K562 (cell line): Measurements from ENCODE around the gene MYO1F. TPM values are rescaled to one million over a fixed set of nuclear protein-coding genes. Genes with fewer than 3 reads are reported as not detected.

Experiments used
- ATAC-seq: fragments of 200-7000 bp; cut with Tn5 transposase; 3 replicates; pipeline ENCODE4 v1.9.1; 2020; ENCODE audit warnings: moderate library complexity
- BruUV-seq: library from RNA; stranded (reverse); fragments of 400-500 nt; replicated peaks from 2 replicates; lab custom pipeline; 2021; lab: Mats Ljungman, UMichigan
- CTCF ChIA-PET: fragments of 300-600 bp; formaldehyde crosslinking; extraction: SDS; loops from one replicate; lab custom pipeline; 2021; ENCODE audit warnings: low intra/inter-chr PET ratio; lab: Yijun Ruan, JAX
- POLR2A ChIA-PET: fragments of 300-600, 350-650 bp; sonication (Branson Sonifier 250); formaldehyde crosslinking; extraction: SDS; loops from one replicate; lab custom pipeline; 2021; ENCODE audit warnings: antibody characterized with exemption, inconsistent platforms; lab: Yijun Ruan, JAX
- DNase-seq, 4 experiments: peaks; one replicate each; pipeline versions ENCODE4 v3.0.0 to v3.0.0-alpha.2; 2011 to 2018; ENCODE audit warnings: low spot score in 3 of 4, mixed read lengths in 3 of 4; ENCODE audit errors: extremely low read depth in 1 of 4
- FAIRE-seq: peaks from 2 replicates; lab custom pipeline; 2011; peaks lifted over from hg19 to GRCh38; lab: Jason Lieb, UNC
- H2AFZ ChIP-seq: 2 replicates; pipeline ENCODE4 v1.6.0; 2011; ENCODE audit warnings: low read depth, low read length, control low read depth, inconsistent platforms
- H3K27ac ChIP-seq: fragments of 200-600 bp; 3 replicates; pipeline ENCODE4 v1.8.0; 2011; ENCODE audit warnings: low read depth, mild to moderate bottlenecking, control low read depth, inconsistent platforms, low read length, moderate library complexity, mixed read lengths; ENCODE audit errors: extremely low read depth
- H3K27me3 ChIP-seq, 2 experiments: fragments of 300-600 bp in 1 of 2; 2 replicates in 1 of 2; 3 replicates in 1 of 2; pipeline versions ENCODE4 v1.6.0 to v1.8.0; 2011; ENCODE audit warnings: inconsistent platforms in 2 of 2, low read length in 2 of 2, mild to moderate bottlenecking in 1 of 2, mixed read lengths in 1 of 2, moderate library complexity in 1 of 2; ENCODE audit not compliant: control insufficient read depth in 2 of 2, insufficient read depth in 2 of 2
- H3K36me3 ChIP-seq: fragments of 300-600 bp; 3 replicates; pipeline ENCODE4 v1.8.0; 2011; ENCODE audit warnings: mild to moderate bottlenecking, low read length, inconsistent platforms; ENCODE audit not compliant: control insufficient read depth, insufficient read depth
- H3K4me1 ChIP-seq, 2 experiments: fragments of 200-600 bp in 1 of 2; replicated peaks in 1 of 2; 2 replicates in 1 of 2; 3 replicates in 1 of 2; pipeline versions ENCODE4 v1.5.1 to v1.8.0; 2011; ENCODE audit warnings: inconsistent platforms in 2 of 2, low read length in 2 of 2, mild to moderate bottlenecking in 1 of 2, mixed read lengths in 1 of 2, moderate library complexity in 1 of 2; ENCODE audit not compliant: control insufficient read depth in 2 of 2, insufficient read depth in 2 of 2
- H3K4me2 ChIP-seq: 2 replicates; pipeline ENCODE4 v1.6.1; 2011; ENCODE audit warnings: low read length, control low read depth, inconsistent platforms, mixed read lengths; ENCODE audit not compliant: insufficient read depth
- H3K4me3 ChIP-seq: fragments of 200-600 bp; sonication (generic), shearing (Covaris generic); 2 replicates; pipeline ENCODE4 v1.5.1; 2016; ENCODE audit warnings: control low read depth, inconsistent platforms
- H3K79me2 ChIP-seq: fragments of 200-600 bp; 3 replicates; pipeline ENCODE4 v1.8.0; 2011; ENCODE audit warnings: low read length, inconsistent platforms; ENCODE audit not compliant: control insufficient read depth, insufficient read depth
- H3K9ac ChIP-seq, 2 experiments: 2 replicates each; pipeline versions ENCODE4 v1.6.0 to v1.6.1; 2011; ENCODE audit warnings: low read depth in 2 of 2, low read length in 2 of 2, control low read depth in 1 of 2, inconsistent platforms in 1 of 2, mild to moderate bottlenecking in 1 of 2, mixed read lengths in 1 of 2; ENCODE audit not compliant: insufficient read depth in 1 of 2
- H3K9me1 ChIP-seq: one replicate; pipeline ENCODE4 v1.6.0; 2011; ENCODE audit warnings: inconsistent platforms, mild to moderate bottlenecking, low read length, moderate library complexity; ENCODE audit not compliant: control insufficient read depth, insufficient read depth
- H3K9me3 ChIP-seq: replicated peaks from 2 replicates; pipeline ENCODE4 v1.5.1; 2011; ENCODE audit warnings: low read depth, low read length, inconsistent platforms; ENCODE audit not compliant: control insufficient read depth, insufficient read depth
- H4K20me1 ChIP-seq: replicated peaks from 2 replicates; pipeline ENCODE4 v1.6.1; 2011; ENCODE audit warnings: low read length, inconsistent platforms, mixed read lengths; ENCODE audit not compliant: control insufficient read depth, insufficient read depth
- CREM ChIP-seq: IDR thresholded peaks from 2 replicates; pipeline ENCODE4 v1.6.1; 2014; ENCODE audit warnings: antibody characterized with exemption, low read depth
- FOSL1 ChIP-seq: fragments of 200-800 bp; sonication (Bioruptor generic); conservative IDR thresholded peaks from 2 replicates; pipeline ENCODE4 v1.6.1; 2016; ENCODE audit warnings: missing genetic modification characterization, missing compliant biosample characterization
- GABPA ChIP-seq: fragments of 200-800 bp; sonication (Bioruptor generic); conservative IDR thresholded peaks from 2 replicates; pipeline ENCODE4 v1.6.1; 2016; ENCODE audit warnings: low read depth, missing genetic modification characterization, missing compliant biosample characterization
- KDM2B ChIP-seq: fragments of 250-450 bp; sonication (Bioruptor Pico); IDR thresholded peaks from 2 replicates; pipeline ENCODE4 v1.8.0; 2021; ENCODE audit warnings: mild to moderate bottlenecking, moderate library complexity
- MXI1 ChIP-seq: IDR thresholded peaks from 2 replicates; pipeline ENCODE4 v1.6.1; 2011; ENCODE audit warnings: low read depth, mild to moderate bottlenecking, improper control_type of control experiment, low read length
- MYNN ChIP-seq, 2 experiments: sonication (generic); formaldehyde crosslinking in 1 of 2; IDR thresholded peaks; 2 replicates each; pipeline versions ENCODE4 v1.5.0 to v1.6.1; 2016 to 2020; ENCODE audit warnings: antibody characterized with exemption in 1 of 2, missing genetic modification reagents in 1 of 2
- PML ChIP-seq: IDR thresholded peaks from 2 replicates; pipeline ENCODE4 v1.6.1; 2012; ENCODE audit warnings: low read length, inconsistent platforms
- POLR2A ChIP-seq: fragments of 450-650 bp; conservative IDR thresholded peaks from 2 replicates; pipeline ENCODE4 v1.6.1; 2016
- SMAD4 ChIP-seq: fragments of 250-450 bp; sonication (Bioruptor Pico); conservative IDR thresholded peaks from 2 replicates; pipeline ENCODE4 v1.8.0; 2021; ENCODE audit warnings: inconsistent platforms, mild to moderate bottlenecking, moderate library complexity
- SP1 ChIP-seq: sonication (generic); formaldehyde crosslinking; IDR thresholded peaks from 2 replicates; pipeline ENCODE4 v1.8.1; 2022; ENCODE audit warnings: mild to moderate bottlenecking, missing genetic modification reagents
- SUPT5H ChIP-seq: fragments of 450-650 bp; IDR thresholded peaks from 2 replicates; pipeline ENCODE4 v1.6.1; 2016
- TAF1 ChIP-seq: IDR thresholded peaks from 2 replicates; pipeline ENCODE4 v1.6.1; 2011; ENCODE audit warnings: mild to moderate bottlenecking, low read length, moderate library complexity; ENCODE audit not compliant: insufficient read depth, control insufficient read depth, severe bottlenecking; ENCODE audit errors: extremely low read depth
- WGBS: fragments of 100-300 bp; shearing (Covaris generic); methylation state at CpG from one replicate; pipeline ENCODE4 v1.1.6; 2016; ENCODE audit warnings: low coverage, mixed read lengths; ENCODE audit not compliant: insufficient coverage; ENCODE audit errors: missing lambda C conversion rate; 5-methylcytosine and 5-hydroxymethylcytosine counted together
- in situ Hi-C: fragments of 300-500 bp; cut with MboI; formaldehyde crosslinking; loops from 4 replicates; pipeline ENCODE4 v1.15.0; 2018; ENCODE audit warnings: inconsistent platforms, mixed read lengths
- intact Hi-C: fragments of 100-400 bp; cut with micrococcal nuclease; formaldehyde crosslinking; loops from 2 replicates; pipeline ENCODE4 v1.14.2; 2022
- polyA plus RNA-seq, 8 experiments: library from polyadenylated mRNA; depleted of rRNA in 4 of 8; stranded (reverse) in 5 of 8; unstranded in 3 of 8; fragments of >200 nt; fragmentation: Nextera tagmentation in 2 of 8; fragmentation: Illumina TruSeq in 1 of 8; extraction: Ambion mirVana in 2 of 8; extraction: Trizol in 1 of 8; gene quantifications; 2 replicates each; pipeline versions ENCODE4 v1.2.1 to v1.2.3, GENCODE V29; 2011 to 2014; ENCODE audit warnings: inconsistent platforms in 1 of 8, missing spikeins in 1 of 8
- total RNA-seq, 7 experiments: library from RNA; depleted of rRNA in 6 of 7; stranded (reverse); fragments of >200 nt in 6 of 7; fragmentation: Illumina TruSeq in 2 of 7; extraction: Trizol in 2 of 7; gene quantifications; 2 replicates each; pipeline versions ENCODE4 v1.2.1 to v1.2.3, GENCODE V29; 2011 to 2021; ENCODE audit warnings: low replicate concordance in 1 of 7
- TF ChIP-seq, protein P1 (sequence below), 2 experiments: fragments of 450-650 bp in 1 of 2; sonication (generic) in 1 of 2; formaldehyde crosslinking in 1 of 2; IDR thresholded peaks in 1 of 2; conservative IDR thresholded peaks in 1 of 2; 2 replicates each; pipeline versions ENCODE4 v1.6.1 to v1.8.1; 2016 to 2023; ENCODE audit warnings: mild to moderate bottlenecking in 2 of 2, moderate library complexity in 2 of 2, inconsistent platforms in 1 of 2, missing genetic modification reagents in 1 of 2
- TF ChIP-seq, protein P2 (sequence below): sonication (generic); formaldehyde crosslinking; IDR thresholded peaks from 2 replicates; pipeline ENCODE4 v1.8.1; 2023; ENCODE audit warnings: mild to moderate bottlenecking, missing genetic modification reagents
- TF ChIP-seq, protein P3 (sequence below), 2 experiments: IDR thresholded peaks; 2 replicates each; pipeline ENCODE4 v1.6.1; 2012; ENCODE audit warnings: improper control_type of control experiment in 2 of 2, low read depth in 2 of 2, low read length in 2 of 2, borderline replicate concordance in 1 of 2

The MYO1F gene
- total and polyA plus RNA-seq, 9 of the 15 experiments (the other 6 are each of a cell fraction or from before 2014, with no cell fraction given): 0.78 to 9.4 (median 4.3) TPM

DNA sequence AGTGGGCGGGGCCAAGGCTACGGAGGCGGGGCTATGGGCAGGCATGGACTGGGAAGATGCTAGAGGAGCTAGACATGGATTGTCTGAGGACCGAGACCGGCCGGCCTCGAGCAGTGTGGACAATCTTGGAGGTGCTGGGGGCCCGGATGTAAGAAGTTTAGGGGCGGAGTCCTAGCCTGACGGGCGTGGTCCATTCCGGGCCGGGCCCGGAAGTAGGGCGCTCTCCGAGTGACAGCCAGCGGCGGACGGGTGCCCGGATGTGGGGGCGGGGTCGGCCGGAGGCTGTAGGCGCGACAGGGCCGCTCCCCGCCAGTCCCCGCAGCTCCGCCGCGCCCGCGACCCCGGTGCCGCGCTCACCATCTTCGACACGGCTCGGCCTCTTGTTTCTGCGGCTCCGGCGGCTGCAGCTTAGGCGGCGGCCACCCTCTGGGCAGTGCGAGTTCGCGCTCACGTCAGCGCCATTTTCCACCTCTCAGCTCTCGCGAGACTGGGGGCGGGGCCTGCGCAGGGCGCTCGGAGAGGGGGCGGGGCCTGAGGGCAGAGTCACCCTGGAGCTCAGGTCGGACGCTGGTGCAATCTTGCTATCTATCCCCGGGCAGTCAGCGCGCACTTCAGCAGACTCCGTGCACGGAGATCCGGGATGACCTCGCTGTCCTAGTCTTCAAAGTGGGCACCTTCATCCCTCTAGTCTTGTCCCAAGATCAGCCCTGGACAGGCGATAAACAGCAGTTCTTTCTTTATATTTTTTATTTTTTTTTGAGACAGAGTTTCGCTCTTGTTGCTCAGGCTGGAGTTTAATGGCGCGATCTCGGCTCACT, 63.3 kb downstream of the MYO1F start, which contains the start of gene ZNF414:
Gene ZNF414, minus strand, starts transcription at position 481 of the 818 bp plus-strand sequence. Its CDS starts 121 bp downstream, at position 360.
- peak within 1 kb of the TSS; percentile 83 for H3K4me2 ChIP-seq
- peak within 1 kb of the TSS; percentile 100 for H2AFZ ChIP-seq
- peaks cover 33 to 46% of the 10 kb centered on the region in 2 experiments for H3K4me1 ChIP-seq
- DNase-seq (peak; percentile 93 to 98 (median 96)), FAIRE-seq (peak; percentile 96), ATAC-seq (peak; percentile 94)
- in situ Hi-C loops (no loop called here), intact Hi-C loops (loop anchor here (5.0 kb wide), 1 partner anchor 102 kb away; the partner anchor contains the start of gene MARCHF2)
- H4K20me1 ChIP-seq: no peaks in the 10 kb centered on the region
- peak within 1 kb of the TSS; percentile 77 for H3K4me3 ChIP-seq
- no peaks in the 10 kb centered on the region for H3K27me3 ChIP-seq
- no peaks in the 10 kb centered on the region for H3K9me1 ChIP-seq
- BruUV-seq: TSS peak; percentile 86
- H3K9me3 ChIP-seq: peaks cover 2% of the 10 kb centered on the region
- ChIA-PET CTCF (no interaction called here), POLR2A (interaction anchor here (0.5 to 4.6 kb wide), 23 partner anchors 8 to 192 kb away, joined by 3 to 32 read pairs (median 4); partner anchors contain the start of genes HNRNPM and RPS28)
- 3% methylated on average over 52 of the region's 70 CpGs for WGBS
- H3K79me2 ChIP-seq: peaks cover 7% of the 10 kb centered on the region; the same call in 1 of the 3 replicates
- peak within 1 kb of the TSS; percentile 97 to 100 for H3K9ac ChIP-seq
- peak within 1 kb of the TSS; percentile 99 for H3K27ac ChIP-seq
- H3K36me3 ChIP-seq: peaks cover 2% of the 10 kb centered on the region; the same call in 1 of the 3 replicates
- TF ChIP-seq FOSL1 (tag) (peak; percentile 45; the same call in 1 of the 2 replicates), MXI1 (peak; percentile 30; the same call in 1 of the 2 replicates), TAF1 (peak; percentile 84), MYNN (IDR thresholded peaks at IDR 0.05) (0 out of 2 replicates have a peak, but pooled peaks have one; percentile 31), MYNN (CRISPR knock-in tag; IDR thresholded peaks at IDR 0.05) (no peak), CREM (peak; percentile 88), SMAD4 (CRISPR knock-in tag) (peak; percentile 18; the same call in 1 of the 2 replicates), POLR2A (peak; percentile 87), SP1 (CRISPR knock-in tag) (peak; percentile 94), PML (peak; percentile 49), SUPT5H (peak; percentile 83), KDM2B (CRISPR knock-in tag) (0 out of 2 replicates have a peak, but pooled peaks have one; percentile 36), GABPA (tag) (peak; percentile 92)
- TF ChIP-seq, protein P1, sequence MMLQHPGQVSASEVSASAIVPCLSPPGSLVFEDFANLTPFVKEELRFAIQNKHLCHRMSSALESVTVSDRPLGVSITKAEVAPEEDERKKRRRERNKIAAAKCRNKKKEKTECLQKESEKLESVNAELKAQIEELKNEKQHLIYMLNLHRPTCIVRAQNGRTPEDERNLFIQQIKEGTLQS (IDR thresholded peaks at IDR 0.05): peak; percentile 68; the same call in 1 of the 2 replicates
- TF ChIP-seq, protein P1 (CRISPR knock-in tag; conservative IDR thresholded peaks at IDR 0.05): no peak
- TF ChIP-seq, protein P2, sequence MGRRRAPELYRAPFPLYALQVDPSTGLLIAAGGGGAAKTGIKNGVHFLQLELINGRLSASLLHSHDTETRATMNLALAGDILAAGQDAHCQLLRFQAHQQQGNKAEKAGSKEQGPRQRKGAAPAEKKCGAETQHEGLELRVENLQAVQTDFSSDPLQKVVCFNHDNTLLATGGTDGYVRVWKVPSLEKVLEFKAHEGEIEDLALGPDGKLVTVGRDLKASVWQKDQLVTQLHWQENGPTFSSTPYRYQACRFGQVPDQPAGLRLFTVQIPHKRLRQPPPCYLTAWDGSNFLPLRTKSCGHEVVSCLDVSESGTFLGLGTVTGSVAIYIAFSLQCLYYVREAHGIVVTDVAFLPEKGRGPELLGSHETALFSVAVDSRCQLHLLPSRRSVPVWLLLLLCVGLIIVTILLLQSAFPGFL (CRISPR knock-in tag): 0 out of 2 replicates have a peak, but pooled peaks have one; percentile 76
- TF ChIP-seq, protein P3, sequence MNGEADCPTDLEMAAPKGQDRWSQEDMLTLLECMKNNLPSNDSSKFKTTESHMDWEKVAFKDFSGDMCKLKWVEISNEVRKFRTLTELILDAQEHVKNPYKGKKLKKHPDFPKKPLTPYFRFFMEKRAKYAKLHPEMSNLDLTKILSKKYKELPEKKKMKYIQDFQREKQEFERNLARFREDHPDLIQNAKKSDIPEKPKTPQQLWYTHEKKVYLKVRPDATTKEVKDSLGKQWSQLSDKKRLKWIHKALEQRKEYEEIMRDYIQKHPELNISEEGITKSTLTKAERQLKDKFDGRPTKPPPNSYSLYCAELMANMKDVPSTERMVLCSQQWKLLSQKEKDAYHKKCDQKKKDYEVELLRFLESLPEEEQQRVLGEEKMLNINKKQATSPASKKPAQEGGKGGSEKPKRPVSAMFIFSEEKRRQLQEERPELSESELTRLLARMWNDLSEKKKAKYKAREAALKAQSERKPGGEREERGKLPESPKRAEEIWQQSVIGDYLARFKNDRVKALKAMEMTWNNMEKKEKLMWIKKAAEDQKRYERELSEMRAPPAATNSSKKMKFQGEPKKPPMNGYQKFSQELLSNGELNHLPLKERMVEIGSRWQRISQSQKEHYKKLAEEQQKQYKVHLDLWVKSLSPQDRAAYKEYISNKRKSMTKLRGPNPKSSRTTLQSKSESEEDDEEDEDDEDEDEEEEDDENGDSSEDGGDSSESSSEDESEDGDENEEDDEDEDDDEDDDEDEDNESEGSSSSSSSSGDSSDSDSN (IDR thresholded peaks at IDR 0.05; ENCODE audit: borderline replicate concordance in 1 of 2, low read depth in 2 of 2, low read length in 2 of 2): peak in 1 of 2 experiments; percentile 43; a peak in 1 of 4 replicates
